GM10847 (cell line): ENCODE results near the gene TTLL11.

Source experiments
- POLR2A ChIP-seq: IDR thresholded peaks from 2 replicates; pipeline ENCODE4 v1.6.1; 2011; ENCODE audit not compliant: insufficient read length; ENCODE audit errors: extremely low read depth

Gene TTLL11

DNA sequence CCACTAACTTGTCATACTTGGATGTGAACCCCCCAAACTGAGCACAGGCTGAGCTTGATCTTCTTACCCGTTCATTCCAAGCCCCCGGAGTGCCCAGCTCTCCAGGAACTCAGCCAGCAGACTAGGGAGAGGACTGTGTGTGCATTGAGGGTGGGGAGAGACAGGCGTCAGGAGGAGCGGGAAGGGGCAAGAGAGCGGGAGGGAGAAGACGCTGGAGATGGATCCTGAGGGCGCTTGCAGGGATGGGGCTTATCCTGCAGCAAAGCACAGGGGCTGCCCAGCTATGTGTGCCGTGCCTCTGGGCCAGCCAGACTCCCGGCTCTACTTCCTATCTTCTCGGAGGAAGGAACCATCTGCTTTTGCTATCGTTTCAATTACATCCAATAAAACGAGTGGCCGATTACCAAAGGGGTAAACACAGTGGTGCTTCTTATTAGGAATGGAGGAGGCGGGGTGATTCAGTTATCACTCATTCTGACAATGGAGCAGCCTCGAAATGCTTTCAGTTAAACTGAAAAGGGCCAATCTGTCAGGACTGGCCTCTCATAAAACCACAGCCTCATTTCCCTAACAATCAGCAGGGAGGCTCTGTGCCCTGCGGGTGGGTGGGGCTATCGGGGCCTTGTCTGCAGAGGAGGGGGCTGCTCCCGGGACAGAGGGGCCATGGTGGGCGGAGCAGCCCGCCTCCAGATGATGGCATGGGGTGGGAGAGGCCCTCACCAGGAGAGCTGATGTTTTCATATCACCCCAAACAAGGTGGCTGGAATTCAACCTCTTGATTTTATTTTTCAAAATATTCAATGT is 273.5 kb downstream of the TTLL11 start:
- TF ChIP-seq POLR2A: no peak

DNA sequence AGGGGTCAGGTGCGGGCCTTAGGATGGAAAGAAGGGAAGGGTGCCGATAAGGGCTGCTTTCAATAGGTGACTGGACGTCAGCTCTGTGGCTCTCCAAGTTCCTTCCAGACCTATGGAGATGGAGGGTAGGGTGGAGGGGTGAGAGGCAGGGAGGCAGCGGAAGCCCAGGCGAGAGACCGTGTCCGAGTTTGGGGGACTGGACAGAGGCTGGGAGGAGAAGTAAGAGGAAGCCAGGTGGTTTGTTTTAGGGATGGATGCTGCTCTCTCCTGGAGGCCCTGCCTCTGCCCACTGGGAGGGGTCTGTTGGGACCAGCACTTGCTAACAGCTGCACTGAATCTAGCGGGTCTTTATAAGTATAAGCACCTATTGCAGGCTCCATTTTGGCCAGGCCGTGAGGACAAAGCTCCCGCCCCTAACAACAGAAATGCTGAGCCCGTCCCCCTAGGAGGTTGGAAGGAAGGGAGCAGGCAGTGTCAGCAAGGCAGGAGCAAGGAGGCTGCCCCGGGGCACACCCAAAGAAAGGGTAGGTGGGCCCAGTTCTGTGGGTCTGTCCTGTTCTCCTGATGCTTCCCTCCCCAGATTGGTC is 274.2 kb downstream of the TTLL11 start:
- TF ChIP-seq POLR2A: no peak

DNA sequence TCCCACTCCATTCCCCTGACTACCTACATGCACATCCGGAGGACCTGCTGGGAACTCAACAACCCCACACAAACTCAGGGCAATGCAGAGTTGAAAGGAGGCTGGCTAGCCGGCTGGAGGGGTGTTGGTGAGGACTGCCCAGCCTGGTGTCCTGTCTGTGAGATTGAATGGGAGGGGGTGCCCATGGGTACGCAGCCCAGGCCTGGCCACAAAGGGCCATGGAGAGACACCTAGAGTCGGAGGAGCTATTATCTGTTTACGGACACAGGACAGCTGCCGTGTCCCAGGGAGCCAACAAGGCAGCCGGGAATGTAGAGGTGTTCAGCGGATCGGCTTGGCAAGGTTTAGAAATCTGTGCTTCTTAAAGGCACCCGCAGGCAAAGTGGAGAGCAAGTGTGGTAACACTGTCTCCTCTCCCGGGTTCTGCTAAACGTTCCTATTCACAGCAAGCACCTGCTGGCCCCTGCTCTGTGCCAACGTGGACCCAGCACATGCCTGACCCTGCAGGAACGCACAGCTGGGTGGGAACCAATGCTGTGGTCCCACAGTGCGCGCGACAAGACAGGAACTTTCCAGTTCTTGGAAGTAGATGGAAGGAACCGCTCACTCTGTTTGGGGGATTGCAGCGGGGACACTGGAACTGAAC is 275.0 kb downstream of the TTLL11 start:
- TF ChIP-seq POLR2A: no peak

DNA sequence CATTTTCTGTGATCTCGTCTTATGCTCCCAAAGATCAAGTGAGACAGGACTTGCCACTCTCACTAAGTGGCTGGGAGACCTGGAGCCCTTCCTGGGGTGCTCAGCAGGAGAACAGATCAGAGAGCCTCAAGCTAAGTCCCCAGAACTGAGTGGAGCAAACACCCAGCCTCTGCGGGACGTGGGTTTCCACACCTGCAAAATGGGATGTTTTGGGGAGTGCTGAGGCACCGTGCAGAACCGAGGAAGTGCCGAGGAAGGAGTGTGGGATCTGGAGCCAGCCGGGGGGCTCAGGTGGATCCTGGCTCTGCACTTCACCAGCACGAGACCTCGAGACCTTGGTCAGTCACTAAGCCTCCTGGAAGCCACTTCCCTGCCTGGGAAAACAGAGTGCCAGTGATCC is 275.6 kb downstream of the TTLL11 start:
- no peak for TF ChIP-seq POLR2A

DNA sequence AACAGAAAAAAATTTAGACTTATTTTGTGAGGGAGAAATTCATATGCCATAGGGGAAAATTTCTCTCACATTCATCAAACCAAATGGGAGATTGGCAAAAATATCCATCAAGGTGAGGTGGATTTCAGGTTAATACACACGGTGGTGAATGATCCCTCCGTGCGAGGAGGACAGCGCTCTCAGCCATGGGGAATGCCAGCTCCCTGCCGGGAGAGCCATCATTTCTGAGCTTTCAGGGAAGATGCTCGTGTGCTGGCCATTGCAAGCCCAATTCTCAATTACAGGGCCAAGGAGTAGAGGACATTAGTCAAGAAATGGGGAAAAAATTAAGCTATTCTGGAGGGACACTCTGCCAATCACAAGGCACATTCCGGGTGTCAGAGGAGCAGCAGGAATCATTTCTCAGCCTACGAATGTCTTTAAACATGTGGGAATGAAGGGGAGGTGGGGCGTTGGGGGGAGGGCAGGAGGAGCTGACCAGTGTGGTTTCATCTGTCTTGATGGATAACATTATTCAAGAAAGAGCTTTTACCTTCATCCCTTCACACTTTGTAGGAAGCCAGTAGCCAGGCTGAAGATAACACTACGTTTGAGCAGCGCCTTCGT is 276.2 kb downstream of the TTLL11 start:
- no peak for TF ChIP-seq POLR2A

DNA sequence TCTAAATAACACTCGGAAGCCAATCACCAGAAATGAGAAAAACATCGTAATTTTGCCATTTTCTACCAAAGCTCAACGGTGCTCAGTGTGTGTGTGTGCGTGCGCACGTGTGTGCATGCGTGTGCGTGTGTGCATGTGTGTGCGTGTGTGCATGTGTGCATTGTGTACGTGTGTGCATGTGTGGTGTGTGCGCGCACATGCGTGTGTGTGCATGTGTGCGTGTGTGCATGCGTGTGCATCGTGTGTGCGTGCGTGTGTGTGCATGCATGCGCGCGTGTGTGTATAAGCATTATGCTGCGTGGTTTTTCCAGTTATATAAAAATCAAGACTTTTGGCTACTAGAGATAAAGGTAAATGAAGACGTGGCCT is 276.7 kb downstream of the TTLL11 start:
- TF ChIP-seq POLR2A: no peak

DNA sequence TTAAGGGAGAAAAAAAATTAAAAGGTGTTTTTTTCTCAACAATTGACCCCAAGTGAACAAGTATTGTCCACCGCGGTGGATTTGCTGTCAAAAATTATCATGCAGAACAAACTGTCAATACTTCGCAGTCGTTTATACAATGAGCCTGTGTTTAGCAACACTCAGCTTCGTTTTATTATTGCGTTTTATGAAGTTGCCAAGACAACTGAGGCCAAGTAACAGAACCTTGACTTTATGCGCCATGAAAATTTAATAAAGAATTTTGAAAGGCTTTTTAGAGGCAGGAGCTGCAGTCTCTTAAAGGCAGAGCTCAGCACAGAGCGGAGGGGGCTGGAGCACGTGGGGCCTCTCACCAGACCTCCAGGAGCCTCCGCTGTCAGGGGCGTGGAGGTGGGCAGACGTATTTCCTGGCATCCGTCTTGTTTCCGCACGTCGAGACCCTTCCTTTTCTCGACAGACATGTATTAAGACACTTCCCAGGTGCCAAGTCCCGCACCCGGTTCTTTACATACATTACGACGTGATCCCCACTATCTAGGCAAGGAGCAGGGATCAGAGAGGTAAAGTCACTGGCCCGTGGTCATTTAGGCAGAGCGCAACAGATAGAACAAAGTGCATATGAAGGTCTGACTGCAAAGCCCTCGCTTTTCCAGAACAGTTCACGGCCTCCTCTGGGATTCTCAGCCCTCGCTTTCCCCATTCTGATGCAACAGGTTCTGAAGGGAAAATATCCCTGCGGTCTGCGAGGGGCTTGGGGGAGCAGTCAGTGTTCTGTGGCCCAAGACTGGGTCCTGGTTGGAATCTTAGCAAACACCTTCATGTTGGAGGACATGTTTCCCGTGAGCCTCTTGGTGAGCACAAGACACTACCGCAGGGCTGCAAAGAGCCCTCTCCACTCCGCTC is 277.3 kb downstream of the TTLL11 start:
- TF ChIP-seq POLR2A: no peak

DNA sequence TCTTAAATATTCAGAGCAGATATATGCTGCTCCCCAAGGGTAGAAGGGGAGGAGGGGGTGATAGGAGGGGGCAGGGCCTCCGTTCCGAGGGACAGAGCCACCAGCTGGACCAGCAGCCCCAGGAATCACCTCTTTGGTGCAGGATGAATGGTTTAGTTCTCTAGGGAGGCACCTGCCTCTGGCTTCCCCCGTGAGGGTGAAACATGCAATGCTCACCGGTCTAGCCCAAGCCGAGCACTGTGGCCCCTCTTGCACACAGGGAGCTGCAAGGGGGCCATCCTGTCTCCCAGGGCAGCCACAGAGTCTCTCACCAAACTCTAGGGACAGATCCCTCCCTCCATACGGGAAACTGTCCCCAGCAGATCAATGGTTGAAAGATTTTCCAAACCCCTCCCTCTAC is 278.0 kb downstream of the TTLL11 start:
- no peak for TF ChIP-seq POLR2A

DNA sequence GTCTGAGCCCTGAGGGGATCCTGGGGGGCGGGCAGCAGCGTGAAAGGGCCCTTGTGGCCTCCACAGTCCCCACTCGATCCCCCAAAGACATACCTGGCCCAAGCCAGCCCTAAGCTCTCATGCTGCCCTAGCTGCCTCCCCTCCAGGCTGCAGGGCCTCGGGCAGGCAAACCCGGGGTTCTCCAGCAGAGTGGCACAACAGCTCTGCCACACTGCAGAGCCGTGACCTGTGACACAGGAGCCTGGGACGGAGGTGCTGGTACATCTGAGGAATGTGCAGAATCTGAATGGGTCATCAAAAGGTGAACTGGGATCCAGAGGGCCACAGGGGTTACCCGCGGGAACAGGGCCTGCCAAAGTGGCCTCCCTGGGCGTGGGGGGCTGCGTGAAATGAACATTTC is 278.5 kb downstream of the TTLL11 start:
- no peak for TF ChIP-seq POLR2A

DNA sequence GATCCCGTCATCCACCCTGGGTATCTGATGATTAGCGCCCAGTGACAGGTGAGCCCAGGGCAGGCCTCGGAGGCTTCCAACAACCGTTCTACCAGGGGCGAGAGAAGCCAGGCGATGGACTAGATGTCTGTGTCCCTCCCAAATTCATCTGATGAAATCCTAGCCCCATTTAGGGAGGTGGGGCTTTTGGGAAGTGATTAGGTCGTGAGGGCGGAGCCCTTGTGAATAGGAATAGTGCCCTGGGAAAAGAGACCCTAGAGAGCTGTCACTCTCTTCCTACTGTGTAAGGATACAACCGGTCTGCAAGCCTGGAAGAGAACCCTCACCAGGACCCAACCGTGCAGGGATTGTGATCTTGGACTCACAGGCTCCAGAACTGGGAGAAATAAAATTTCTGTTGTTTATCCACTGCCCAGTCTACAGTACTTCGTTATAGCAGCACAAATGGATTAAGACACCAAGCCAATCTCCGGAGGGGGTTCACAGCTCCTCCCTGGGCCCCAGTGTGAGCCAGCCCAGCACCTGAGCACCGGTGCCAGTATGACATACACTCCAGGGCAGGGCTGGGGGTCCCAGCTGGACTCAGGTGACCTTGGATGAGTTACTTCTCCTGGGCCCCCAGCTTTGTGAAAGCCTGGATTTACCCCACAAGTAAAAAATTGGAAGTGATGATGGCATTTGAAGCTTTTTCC is 279.4 kb downstream of the TTLL11 start:
- TF ChIP-seq POLR2A: no peak

DNA sequence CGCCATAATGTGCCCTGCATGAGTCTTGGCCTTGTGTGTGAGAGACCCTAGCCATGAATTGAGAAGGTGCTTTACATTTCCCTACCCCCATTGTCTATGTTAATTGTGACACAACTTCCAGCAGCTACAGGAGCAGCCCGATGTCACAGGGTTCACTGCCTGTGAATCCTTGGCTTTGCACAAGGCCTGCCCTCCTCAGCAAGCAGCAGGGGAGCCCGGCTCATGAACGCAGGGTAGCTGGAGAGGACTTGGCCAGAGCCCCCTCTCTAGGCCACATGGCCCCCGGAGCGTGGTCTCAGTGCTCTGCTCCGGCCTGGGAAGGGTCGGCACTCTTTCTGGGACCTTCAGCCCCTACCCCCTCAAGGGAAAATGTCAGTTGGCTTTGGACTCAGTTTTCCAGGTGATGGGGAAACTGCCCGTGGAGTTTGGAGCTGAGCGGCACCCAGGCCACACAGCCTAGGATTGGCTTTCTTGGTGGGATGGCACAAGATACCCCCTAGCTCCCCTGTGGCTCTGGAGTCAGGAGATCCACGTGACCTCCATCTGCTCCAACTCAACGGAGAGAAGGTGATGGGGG is 280.9 kb downstream of the TTLL11 start:
- no peak for TF ChIP-seq POLR2A

DNA sequence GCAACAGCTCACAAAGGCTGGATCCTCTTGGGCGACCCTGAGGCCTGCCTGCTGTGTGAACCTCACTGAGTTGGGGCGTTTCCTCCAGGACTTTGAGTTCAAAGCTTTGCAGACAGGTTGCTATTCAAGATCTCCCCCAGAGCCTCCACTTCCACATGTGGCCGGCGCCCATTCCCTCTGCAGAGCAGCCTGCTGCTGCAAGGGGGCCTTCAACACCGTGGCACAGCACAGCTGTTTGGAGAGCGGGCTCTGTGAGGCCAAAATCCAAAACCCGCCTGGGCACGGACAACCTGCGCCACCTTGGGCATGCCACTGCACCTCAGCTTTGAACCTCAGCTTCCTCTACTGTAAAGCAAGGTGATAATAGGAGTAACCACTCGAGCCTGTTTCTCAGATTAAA is 281.4 kb downstream of the TTLL11 start:
- TF ChIP-seq POLR2A: no peak

DNA sequence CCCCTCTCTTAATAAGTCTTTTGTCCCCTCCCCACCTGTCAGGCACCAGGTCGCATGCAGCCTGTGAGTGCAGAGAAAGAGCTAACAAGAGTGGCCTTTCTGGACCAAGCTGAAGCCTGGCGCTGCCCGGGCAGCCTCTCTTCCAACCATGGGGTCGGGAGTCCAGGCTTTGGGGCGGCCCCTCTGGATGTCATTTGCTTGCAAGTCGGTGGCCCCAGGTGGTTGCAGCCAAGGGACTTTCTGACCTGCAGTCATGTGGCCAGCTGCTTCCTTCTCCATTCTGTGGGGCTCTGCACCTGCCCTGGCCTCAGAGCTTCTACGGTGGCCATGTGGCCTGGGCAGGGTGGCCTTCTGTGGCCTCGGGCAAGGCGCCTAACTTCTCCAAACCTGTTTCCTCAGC is 282.0 kb downstream of the TTLL11 start:
- no peak for TF ChIP-seq POLR2A

DNA sequence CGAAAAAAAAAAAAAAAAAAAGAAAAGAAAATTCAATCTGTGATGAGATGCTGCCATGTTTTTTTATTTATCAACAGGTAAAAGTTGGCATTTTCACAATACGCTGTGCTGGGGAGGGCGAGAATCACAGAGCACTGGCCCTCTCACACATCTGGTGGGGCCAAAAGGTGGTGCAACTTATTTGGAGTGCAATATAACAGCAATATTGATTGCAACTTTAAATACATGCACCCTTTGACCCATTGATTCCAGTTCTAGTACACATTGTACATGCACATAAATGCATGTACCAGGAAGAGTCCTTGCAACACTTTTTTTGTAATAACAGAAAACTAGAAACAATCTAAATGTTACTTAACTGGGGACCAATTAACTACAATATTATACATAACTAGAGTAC is 282.6 kb downstream of the TTLL11 start:
- TF ChIP-seq POLR2A: no peak
